Small intestine (tissue), 7 donors: ENCODE measurements around the gene OLAH. TPM values are rescaled to one million over a fixed set of nuclear protein-coding genes. Genes with fewer than 3 reads are reported as not detected.

ENCODE experiments used
- DNase-seq, 2 donors: peaks; one replicate each; pipeline versions ENCODE4 v3.0.0 to v3.0.0-alpha.2; 2013
- FAIRE-seq: peaks from 2 replicates; lab custom pipeline; 2012; peaks lifted over from hg19 to GRCh38; lab: Jason Lieb, UNC
- H3K27ac ChIP-seq, 3 donors: one replicate each; pipeline ENCODE4 v1.5.1; 2013; ENCODE audit warnings: low read length in 2 of 3, mild to moderate bottlenecking in 2 of 3, control low read depth in 1 of 3, inconsistent platforms in 1 of 3, low read depth in 1 of 3, moderate library complexity in 1 of 3
- H3K27me3 ChIP-seq, 3 donors: one replicate each; pipeline ENCODE4 v1.6.1; 2013; ENCODE audit warnings: low read length in 3 of 3, inconsistent platforms in 1 of 3; ENCODE audit not compliant: control insufficient read depth in 3 of 3, insufficient read depth in 3 of 3
- H3K36me3 ChIP-seq, 3 donors: one replicate each; pipeline ENCODE4 v1.6.1; 2013; ENCODE audit warnings: low read length in 3 of 3, inconsistent platforms in 1 of 3, low read depth in 1 of 3, mild to moderate bottlenecking in 1 of 3, moderate library complexity in 1 of 3; ENCODE audit not compliant: control insufficient read depth in 3 of 3, insufficient read depth in 2 of 3
- H3K4me1 ChIP-seq, 3 donors: one replicate each; pipeline ENCODE4 v1.6.1; 2013; ENCODE audit warnings: low read length in 2 of 3, inconsistent platforms in 1 of 3, low read depth in 1 of 3, mild to moderate bottlenecking in 1 of 3, moderate library complexity in 1 of 3; ENCODE audit not compliant: control insufficient read depth in 3 of 3, insufficient read depth in 2 of 3
- H3K4me3 ChIP-seq, 3 donors: one replicate each; pipeline ENCODE4 v1.5.1; 2013; ENCODE audit warnings: low read length in 3 of 3, control low read depth in 1 of 3, inconsistent platforms in 1 of 3, low read depth in 1 of 3, mild to moderate bottlenecking in 1 of 3, moderate library complexity in 1 of 3
- H3K9me3 ChIP-seq, 2 donors: one replicate each; pipeline ENCODE4 v1.6.1; 2013; ENCODE audit warnings: low read depth in 1 of 2, low read length in 1 of 2; ENCODE audit not compliant: control insufficient read depth in 2 of 2, insufficient read depth in 1 of 2
- WGBS, 3 donors: extraction: QIAGEN DNeasy Blood & Tissue Kit; methylation state at CpG; one replicate each; pipeline ENCODE4 v1.1.7; 2013; 5-methylcytosine and 5-hydroxymethylcytosine counted together
- polyA plus RNA-seq, 4 donors: library from polyadenylated mRNA; stranded (reverse) in 3 of 4; unstranded in 1 of 4; fragments of 200-250 nt in 3 of 4; fragments of 120-200 nt in 1 of 4; gene quantifications; one replicate each; pipeline versions ENCODE4 v1.2.1 to v1.2.3, GENCODE V29; 2013
- donor health status: healthy with polysubstance abuse.
- donor health status: control.
- donor health status: control.
- donor health status: Bipolar disorder and iron deficiency.
- donor health status: healthy.

The OLAH gene
- polyA plus RNA-seq, 4 donors, result 0.63 TPM; not detected in 3

- 90 to 93% (median 91%) methylated on average over 3 of the region's 3 CpGs for WGBS, 3 donors
- H3K4me3 ChIP-seq, result no peak overlapping the region
- DNase-seq (no peak), FAIRE-seq (no peak)
- no peaks in the 10 kb centered on the region for H3K4me1 ChIP-seq
- H3K27me3 ChIP-seq, result no peaks in the 10 kb centered on the region
- H3K9me3 ChIP-seq, result no peaks in the 10 kb centered on the region
- H3K27ac ChIP-seq, result no peak overlapping the region
- H3K36me3 ChIP-seq, result no peaks in the 10 kb centered on the region
These were observed 9.3 kb downstream of the OLAH start for GRCh38 chr10:15053061-15053460.

GRCh38 chr10:15058689-15059088, 14.9 kb downstream of the OLAH start:
- FAIRE-seq, result no peak
- Histone ChIP-seq H3K4me1 (no peaks in the 10 kb centered on the region), H3K9me3 (peaks cover 0 to 9% of the 10 kb centered on the region in 2 donors), H3K4me3 (no peak overlapping the region), H3K27me3 (no peaks in the 10 kb centered on the region), H3K36me3 (no peaks in the 10 kb centered on the region), H3K27ac (no peak overlapping the region)
- DNase-seq, result no peak
- 42 to 62% (median 54%) methylated on average over 1 of the region's 1 CpG for WGBS, 3 donors

DNA sequence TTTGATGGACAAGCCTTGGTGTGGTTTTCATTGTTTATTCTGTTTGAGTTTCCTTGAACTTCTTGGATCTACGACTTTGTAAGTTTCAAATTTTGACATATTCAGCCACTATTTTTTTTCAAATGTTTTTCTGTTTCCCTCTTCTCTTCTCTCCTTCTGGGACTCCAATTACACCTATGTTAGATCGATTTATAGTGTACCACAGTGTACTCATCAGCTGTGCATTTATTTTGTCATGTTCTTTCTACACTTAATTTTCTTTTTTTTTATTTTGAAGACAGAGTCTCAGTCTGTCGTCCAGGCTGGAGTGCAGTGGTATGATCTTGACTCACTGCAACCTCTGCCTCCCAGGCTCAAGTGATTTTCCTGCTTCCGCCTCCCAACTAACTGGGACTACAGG, 16.2 kb downstream of the OLAH start:
- no peaks in the 10 kb centered on the region for H3K4me1 ChIP-seq
- DNase-seq (no peak), FAIRE-seq (no peak)
- H3K27ac ChIP-seq, result no peak overlapping the region
- WGBS, 3 donors, result 77 to 90% (median 80%) methylated on average over 4 of the region's 4 CpGs
- no peaks in the 10 kb centered on the region for H3K27me3 ChIP-seq
- no peak overlapping the region for H3K4me3 ChIP-seq
- H3K9me3 ChIP-seq, result peaks cover 0 to 10% of the 10 kb centered on the region in 2 donors
- H3K36me3 ChIP-seq, result no peaks in the 10 kb centered on the region

- Histone ChIP-seq H3K27ac (no peak overlapping the region), H3K9me3 (peaks cover 0 to 15% of the 10 kb centered on the region in 2 donors), H3K27me3 (no peaks in the 10 kb centered on the region), H3K4me3 (no peak overlapping the region), H3K36me3 (no peaks in the 10 kb centered on the region), H3K4me1 (no peaks in the 10 kb centered on the region)
- 75 to 85% (median 77%) methylated on average over 2 of the region's 2 CpGs for WGBS, 3 donors
- no peak for FAIRE-seq
- no peak for DNase-seq
These were observed 16.9 kb downstream of the OLAH start for GRCh38 chr10:15060638-15061037.

DNA sequence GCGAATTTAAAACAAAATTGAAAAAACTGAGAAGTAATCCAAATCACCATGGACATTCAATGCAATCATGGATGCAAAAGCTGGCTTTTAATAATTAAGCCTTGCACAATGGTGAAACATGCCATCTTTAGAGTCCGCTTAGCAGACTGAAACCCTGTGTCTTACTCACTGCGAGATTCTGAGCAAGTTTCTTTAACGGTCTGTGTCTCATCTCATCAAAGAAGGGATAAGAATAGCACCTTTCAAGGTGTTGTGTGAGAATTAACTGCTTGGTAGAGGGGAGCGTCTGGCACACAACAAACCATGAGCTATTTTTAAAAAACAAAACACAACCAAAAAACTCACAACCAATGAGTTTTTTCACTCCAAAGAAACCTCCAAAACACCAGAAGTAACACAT, 23.4 kb downstream of the OLAH start:
- no peaks in the 10 kb centered on the region for H3K4me1 ChIP-seq
- WGBS, 3 donors, result 87 to 91% (median 90%) methylated on average over 5 of the region's 5 CpGs
- H3K9me3 ChIP-seq, result peaks cover 0 to 10% of the 10 kb centered on the region in 2 donors
- FAIRE-seq (no peak), DNase-seq (no peak)
- no peaks in the 10 kb centered on the region for H3K36me3 ChIP-seq
- no peak overlapping the region for H3K4me3 ChIP-seq
- H3K27ac ChIP-seq, result no peak overlapping the region
- no peaks in the 10 kb centered on the region for H3K27me3 ChIP-seq

GRCh38 chr10:15068802-15069201, 25.1 kb downstream of the OLAH start:
- Histone ChIP-seq H3K27me3 (no peaks in the 10 kb centered on the region), H3K4me1 (no peaks in the 10 kb centered on the region), H3K36me3 (no peaks in the 10 kb centered on the region), H3K4me3 (no peak overlapping the region), H3K9me3 (peaks cover 0 to 16% of the 10 kb centered on the region in 2 donors), H3K27ac (no peak overlapping the region)
- FAIRE-seq (no peak), DNase-seq (no peak)
- 72 to 81% (median 78%) methylated on average over 3 of the region's 3 CpGs for WGBS, 3 donors

- Histone ChIP-seq H3K27me3 (no peaks in the 10 kb centered on the region), H3K9me3 (peaks cover 0 to 18% of the 10 kb centered on the region in 2 donors), H3K36me3 (no peaks in the 10 kb centered on the region), H3K4me3 (no peak overlapping the region), H3K27ac (no peak overlapping the region), H3K4me1 (no peaks in the 10 kb centered on the region)
- DNase-seq (no peak), FAIRE-seq (no peak)
- 64 to 75% (median 69%) methylated on average over 4 of the region's 4 CpGs for WGBS, 3 donors
These were observed 25.5 kb downstream of the OLAH start for GRCh38 chr10:15069230-15069629.

DNA sequence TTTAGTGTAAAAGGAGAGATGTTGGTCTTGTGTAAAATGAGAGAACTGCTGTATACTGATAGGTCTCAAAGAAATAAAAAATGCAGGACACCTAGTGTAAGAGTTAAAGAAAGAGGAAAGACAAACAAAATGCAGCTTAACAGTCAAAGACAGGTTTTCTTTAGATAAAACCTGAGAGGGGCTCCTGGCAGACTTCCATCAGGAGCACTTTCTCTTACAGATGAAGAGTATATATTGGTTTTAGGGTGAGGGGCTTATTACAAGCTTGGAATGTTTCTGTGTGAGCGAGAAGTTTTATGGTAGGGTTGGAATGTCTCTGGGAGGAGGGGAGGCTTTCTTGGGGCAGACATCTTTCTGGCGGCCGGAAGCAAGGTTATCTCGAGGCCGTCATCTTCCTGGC, 28.6 kb downstream of the OLAH start:
- H3K4me1 ChIP-seq, result no peaks in the 10 kb centered on the region
- 93 to 97% (median 96%) methylated on average over 5 of the region's 5 CpGs for WGBS, 3 donors
- DNase-seq (no peak), FAIRE-seq (no peak)
- H3K4me3 ChIP-seq, result no peak overlapping the region
- peaks cover 0 to 12% of the 10 kb centered on the region in 2 donors for H3K9me3 ChIP-seq
- H3K36me3 ChIP-seq, result no peaks in the 10 kb centered on the region
- no peaks in the 10 kb centered on the region for H3K27me3 ChIP-seq
- H3K27ac ChIP-seq, result no peak overlapping the region

GRCh38 chr10:15075421-15075820, 31.7 kb downstream of the OLAH start:
- H3K36me3 ChIP-seq, result no peaks in the 10 kb centered on the region
- no peak overlapping the region for H3K27ac ChIP-seq
- no peak overlapping the region for H3K4me3 ChIP-seq
- H3K27me3 ChIP-seq, result no peaks in the 10 kb centered on the region
- DNase-seq, result no peak
- 91 to 93% (median 92%) methylated on average over 3 of the region's 3 CpGs for WGBS, 3 donors
- H3K4me1 ChIP-seq, result no peaks in the 10 kb centered on the region
- peaks cover 0 to 12% of the 10 kb centered on the region in 2 donors for H3K9me3 ChIP-seq
- FAIRE-seq, result no peak
